HCT116 (cell line): ENCODE results near the gene MGST2. TPM values are rescaled to one million over a fixed set of nuclear protein-coding genes. Genes with fewer than 3 reads are reported as not detected.
"Not testable (repeated sequence)": the region's sequence is repeated elsewhere in the genome, so short reads cannot be mapped to it uniquely, and the experiment has no call there.

ENCODE experiments used
- ATAC-seq: fragments of 200-7000 bp; cut with Tn5 transposase; 2 replicates; pipeline ENCODE4 v1.9.1; 2020; ENCODE audit warnings: mild to moderate bottlenecking, moderate library complexity
- BruUV-seq: library from RNA; stranded (reverse); fragments of 400-500 nt; replicated peaks from 2 replicates; lab custom pipeline; 2021; lab: Mats Ljungman, UMichigan
- CTCF ChIA-PET: fragments of 300-600 bp; sonication (Branson Sonifier 250); formaldehyde crosslinking; loops from one replicate; lab custom pipeline; 2021; ENCODE audit warnings: antibody characterized with exemption; lab: Charles Lee
- POLR2A ChIA-PET: fragments of 300-600, 350-600 bp; sonication (Branson Sonifier 250); formaldehyde crosslinking; loops from one replicate; lab custom pipeline; 2021; ENCODE audit warnings: antibody characterized with exemption; lab: Charles Lee
- RAD21 ChIA-PET, 2 experiments: fragments of 300-600 bp; sonication (Branson Sonifier 250); formaldehyde crosslinking; loops; one replicate each; lab custom pipeline; 2023; ENCODE audit warnings: low total read pairs in 2 of 2; ENCODE audit not compliant: uncharacterized antibody in 2 of 2, unreplicated experiment in 2 of 2, low non-redundant PET in 1 of 2; lab: Charles Lee
- DNase-seq: peaks from one replicate; pipeline ENCODE4 v3.0.0-alpha.2; 2010; ENCODE audit warnings: low read depth, low spot score
- H2AFZ ChIP-seq: fragments of 200-600 bp; shearing (Covaris generic), sonication (generic); 2 replicates; pipeline ENCODE4 v1.6.1; 2017; ENCODE audit warnings: low read depth, mixed run types, mixed read lengths, antibody characterized with exemption, low read length; ENCODE audit not compliant: poor library complexity, severe bottlenecking
- H3K27ac ChIP-seq: 2 replicates; pipeline ENCODE4 v1.5.1; 2012; ENCODE audit warnings: low read depth, low read length
- H3K27me3 ChIP-seq: fragments of 200-600 bp; sonication (generic); 2 replicates; pipeline ENCODE4 v1.6.1; 2016; ENCODE audit warnings: mixed run types, low read length, mixed read lengths; ENCODE audit not compliant: insufficient read depth
- H3K36me3 ChIP-seq, 2 experiments: fragments of 200-500 bp in 1 of 2; fragments of 200-600 bp in 1 of 2; sonication (Bioruptor generic) in 1 of 2; sonication (generic) in 1 of 2; 2 replicates each; pipeline versions ENCODE4 v1.5.1 to v1.6.1; 2014 to 2016; ENCODE audit warnings: low read length in 2 of 2, inconsistent platforms in 1 of 2, mixed read lengths in 1 of 2, mixed run types in 1 of 2; ENCODE audit not compliant: insufficient read depth in 2 of 2, control insufficient read depth in 1 of 2
- H3K4me1 ChIP-seq, 2 experiments: fragments of 200-600 bp in 1 of 2; sonication (generic) in 1 of 2; 2 replicates each; pipeline versions ENCODE4 v1.5.1 to v1.6.1; 2012 to 2017; ENCODE audit warnings: low read length in 2 of 2, inconsistent platforms in 1 of 2, mild to moderate bottlenecking in 1 of 2, mixed read lengths in 1 of 2, mixed run types in 1 of 2, moderate library complexity in 1 of 2; ENCODE audit not compliant: insufficient read depth in 2 of 2, control insufficient read depth in 1 of 2
- H3K4me2 ChIP-seq: fragments of 200-600 bp; sonication (generic); 2 replicates; pipeline ENCODE4 v1.6.1; 2017; ENCODE audit warnings: mixed run types, low read length, mixed read lengths
- H3K4me3 ChIP-seq, 2 experiments: fragments of 200-600 bp in 1 of 2; sonication (generic) in 1 of 2; replicated peaks in 1 of 2; 2 replicates each; pipeline ENCODE4 v1.5.1; 2011 to 2016; ENCODE audit warnings: low read length in 2 of 2, control low read depth in 1 of 2, low read depth in 1 of 2, mild to moderate bottlenecking in 1 of 2, mixed read lengths in 1 of 2, mixed run types in 1 of 2
- H3K79me2 ChIP-seq: fragments of 200-600 bp; sonication (generic); 2 replicates; pipeline ENCODE4 v1.6.1; 2017; ENCODE audit warnings: mild to moderate bottlenecking, mixed run types, low read length, moderate library complexity, mixed read lengths; ENCODE audit not compliant: insufficient read depth
- H3K9ac ChIP-seq: fragments of 200-600 bp; sonication (generic); 2 replicates; pipeline ENCODE4 v1.6.1; 2016; ENCODE audit warnings: low read length, mixed read lengths
- H3K9me2 ChIP-seq: fragments of 200-600 bp; sonication (generic), shearing (Covaris generic); 2 replicates; pipeline ENCODE4 v1.6.1; 2017; ENCODE audit warnings: mixed run types, mild to moderate bottlenecking, moderate library complexity; ENCODE audit not compliant: insufficient read depth
- H3K9me3 ChIP-seq, 2 experiments: fragments of 200-500 bp in 1 of 2; fragments of 200-600 bp in 1 of 2; sonication (Bioruptor generic) in 1 of 2; sonication (generic) in 1 of 2; 2 replicates each; pipeline ENCODE4 v1.6.1; 2014 to 2017; ENCODE audit warnings: low read length in 2 of 2, mixed read lengths in 2 of 2, inconsistent platforms in 1 of 2, low read depth in 1 of 2, mild to moderate bottlenecking in 1 of 2, mixed run types in 1 of 2, moderate library complexity in 1 of 2; ENCODE audit not compliant: control insufficient read depth in 1 of 2, insufficient read depth in 1 of 2
- H4K20me1 ChIP-seq: fragments of 200-600 bp; sonication (generic), shearing (Covaris generic); 2 replicates; pipeline ENCODE4 v1.6.1; 2017; ENCODE audit warnings: mixed run types, mild to moderate bottlenecking, moderate library complexity; ENCODE audit not compliant: insufficient read depth
- EGR1 ChIP-seq: IDR thresholded peaks from 2 replicates; pipeline ENCODE4 v1.6.1; 2012; ENCODE audit warnings: low read depth
- ELF1 ChIP-seq: IDR thresholded peaks from 2 replicates; pipeline ENCODE4 v1.6.1; 2012; ENCODE audit warnings: low read depth, borderline replicate concordance
- JUND ChIP-seq: IDR thresholded peaks from 2 replicates; pipeline ENCODE4 v1.6.1; 2012
- POLR2A ChIP-seq: IDR thresholded peaks from 2 replicates; pipeline ENCODE4 v1.7.0; 2011; ENCODE audit warnings: borderline replicate concordance; ENCODE audit not compliant: insufficient read depth, insufficient read length; ENCODE audit errors: extremely low read depth
- RAD21 ChIP-seq: IDR thresholded peaks from 2 replicates; pipeline ENCODE4 v1.6.1; 2012; ENCODE audit warnings: low read depth, mild to moderate bottlenecking
- SIN3A ChIP-seq: IDR thresholded peaks from 2 replicates; pipeline ENCODE4 v1.6.1; 2012; ENCODE audit warnings: low read depth
- SRF ChIP-seq: IDR thresholded peaks from 2 replicates; pipeline ENCODE4 v1.6.1; 2012; ENCODE audit warnings: low read depth
- YY1 ChIP-seq: IDR thresholded peaks from 2 replicates; pipeline ENCODE4 v1.6.1; 2011; ENCODE audit warnings: low read length, low read depth, moderate library complexity, mild to moderate bottlenecking; ENCODE audit not compliant: insufficient replicate concordance; ENCODE audit errors: extremely low read depth
- intact Hi-C: fragments of 100-400 bp; cut with micrococcal nuclease; formaldehyde crosslinking; loops from 2 replicates; pipeline ENCODE4 v1.10.0; 2022
- total RNA-seq: library from RNA; stranded (reverse); gene quantifications from one replicate; pipeline ENCODE4 v1.2.1, GENCODE V29; 2021; ENCODE audit not compliant: unreplicated experiment
- TF ChIP-seq, protein P1 (sequence below): IDR thresholded peaks from 2 replicates; pipeline ENCODE4 v1.6.1; 2012; ENCODE audit warnings: low read depth
- TF ChIP-seq, protein P2 (sequence below): IDR thresholded peaks from 2 replicates; pipeline ENCODE4 v1.6.1; 2012
- TF ChIP-seq, protein P3 (sequence below): IDR thresholded peaks from 2 replicates; pipeline ENCODE4 v1.6.1; 2012
- TF ChIP-seq, protein P4 (sequence below): IDR thresholded peaks from 2 replicates; pipeline ENCODE4 v1.6.1; 2011; ENCODE audit warnings: mild to moderate bottlenecking, low read length, moderate library complexity; ENCODE audit not compliant: insufficient replicate concordance; ENCODE audit errors: extremely low read depth
- TF ChIP-seq, protein P5 (sequence below), 3 experiments: fragments of 200-600 bp in 1 of 3; sonication (generic) in 1 of 3; IDR thresholded peaks in 2 of 3; conservative IDR thresholded peaks in 1 of 3; 2 replicates each; pipeline ENCODE4 v1.5.1; 2012 to 2017; ENCODE audit warnings: low read depth in 2 of 3, low read length in 2 of 3, antibody characterized with exemption in 1 of 3, borderline replicate concordance in 1 of 3, control low read depth in 1 of 3, mild to moderate bottlenecking in 1 of 3, mixed read lengths in 1 of 3, mixed run types in 1 of 3, moderate library complexity in 1 of 3; ENCODE audit not compliant: insufficient read depth in 1 of 3

MGST2 gene
- total RNA-seq, 1 experiment from 2014 or later, result 24.3 TPM

DNA sequence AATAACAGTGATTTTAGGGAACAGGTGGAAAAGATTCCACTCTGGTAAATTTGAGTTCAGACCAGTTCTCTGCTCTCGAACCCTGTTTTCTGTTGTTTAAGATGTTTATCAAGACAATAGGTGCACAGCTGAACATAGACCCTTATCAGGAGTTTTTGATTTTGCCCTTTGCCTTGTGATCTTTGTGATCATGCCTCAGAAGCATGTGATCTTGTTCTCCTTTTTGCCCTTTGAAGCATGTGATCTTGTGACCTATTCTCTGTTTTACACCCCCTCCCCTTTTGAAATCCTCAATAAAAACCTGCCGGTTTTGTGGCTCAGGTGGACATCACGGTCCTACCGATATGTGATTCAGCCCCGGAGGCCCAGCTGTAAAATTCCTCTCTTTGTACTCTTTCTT lies 32.9 kb upstream of the MGST2 start:
- H3K27me3 ChIP-seq, CTCF ChIA-PET, intact Hi-C loops, H2AFZ ChIP-seq, H3K9me3 ChIP-seq, BruUV-seq, H3K4me2 ChIP-seq, H3K27ac ChIP-seq, H3K4me1 ChIP-seq, DNase-seq, H4K20me1 ChIP-seq, H3K4me3 ChIP-seq, H3K36me3 ChIP-seq, ATAC-seq, POLR2A ChIA-PET, H3K9me2 ChIP-seq, H3K9ac ChIP-seq, RAD21 ChIA-PET, H3K79me2 ChIP-seq: not testable (repeated sequence)

DNA sequence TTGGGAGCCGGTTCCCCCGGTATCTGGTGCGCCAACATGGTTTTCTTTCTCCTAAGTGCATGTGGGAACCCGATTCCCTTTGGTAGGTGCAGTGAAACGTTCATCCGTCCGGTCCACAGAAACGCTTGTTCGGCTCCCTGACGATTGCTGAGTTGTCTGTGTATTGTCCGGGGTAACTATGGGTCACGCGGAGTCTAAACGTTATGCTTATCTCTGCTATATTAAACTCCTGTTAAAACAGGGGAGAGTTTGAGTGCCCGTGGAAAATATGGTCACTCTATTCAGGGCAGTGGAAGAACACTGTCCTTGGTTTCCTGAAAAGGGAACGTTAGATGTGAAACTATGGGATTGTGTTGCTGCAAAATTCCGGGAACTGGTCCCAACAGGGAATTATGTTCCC lies 32.4 kb upstream of the MGST2 start:
- ChIA-PET CTCF (interaction anchor here (0.6 to 1.7 kb wide), 7 partner anchors 13 to 603 kb away, joined by 3 to 16 read pairs (median 4); no protein-coding TSS in a partner anchor), RAD21 (no interaction called here), POLR2A (no interaction called here)
- Histone ChIP-seq H3K27me3 (no peaks in the 10 kb centered on the region), H3K9me2 (no peaks in the 10 kb centered on the region), H3K27ac (no peak overlapping the region), H3K36me3 (no peaks in the 10 kb centered on the region), H4K20me1 (no peaks in the 10 kb centered on the region), H3K79me2 (no peaks in the 10 kb centered on the region), H3K4me1 (no peaks in the 10 kb centered on the region), H3K4me3 (no peak overlapping the region), H3K9me3 (no peaks in the 10 kb centered on the region), H3K4me2 (no peak overlapping the region), H3K9ac (no peak overlapping the region), H2AFZ (no peak overlapping the region)
- no peak for ATAC-seq
- BruUV-seq, result no TSS peak
- intact Hi-C loops, result no loop called here
- DNase-seq, result no peak
- TF ChIP-seq SIN3A (no peak), EGR1 (no peak), YY1 (no peak), RAD21 (no peak), POLR2A (no peak), SRF (no peak), ELF1 (no peak), JUND (no peak)
- TF ChIP-seq, protein P1, sequence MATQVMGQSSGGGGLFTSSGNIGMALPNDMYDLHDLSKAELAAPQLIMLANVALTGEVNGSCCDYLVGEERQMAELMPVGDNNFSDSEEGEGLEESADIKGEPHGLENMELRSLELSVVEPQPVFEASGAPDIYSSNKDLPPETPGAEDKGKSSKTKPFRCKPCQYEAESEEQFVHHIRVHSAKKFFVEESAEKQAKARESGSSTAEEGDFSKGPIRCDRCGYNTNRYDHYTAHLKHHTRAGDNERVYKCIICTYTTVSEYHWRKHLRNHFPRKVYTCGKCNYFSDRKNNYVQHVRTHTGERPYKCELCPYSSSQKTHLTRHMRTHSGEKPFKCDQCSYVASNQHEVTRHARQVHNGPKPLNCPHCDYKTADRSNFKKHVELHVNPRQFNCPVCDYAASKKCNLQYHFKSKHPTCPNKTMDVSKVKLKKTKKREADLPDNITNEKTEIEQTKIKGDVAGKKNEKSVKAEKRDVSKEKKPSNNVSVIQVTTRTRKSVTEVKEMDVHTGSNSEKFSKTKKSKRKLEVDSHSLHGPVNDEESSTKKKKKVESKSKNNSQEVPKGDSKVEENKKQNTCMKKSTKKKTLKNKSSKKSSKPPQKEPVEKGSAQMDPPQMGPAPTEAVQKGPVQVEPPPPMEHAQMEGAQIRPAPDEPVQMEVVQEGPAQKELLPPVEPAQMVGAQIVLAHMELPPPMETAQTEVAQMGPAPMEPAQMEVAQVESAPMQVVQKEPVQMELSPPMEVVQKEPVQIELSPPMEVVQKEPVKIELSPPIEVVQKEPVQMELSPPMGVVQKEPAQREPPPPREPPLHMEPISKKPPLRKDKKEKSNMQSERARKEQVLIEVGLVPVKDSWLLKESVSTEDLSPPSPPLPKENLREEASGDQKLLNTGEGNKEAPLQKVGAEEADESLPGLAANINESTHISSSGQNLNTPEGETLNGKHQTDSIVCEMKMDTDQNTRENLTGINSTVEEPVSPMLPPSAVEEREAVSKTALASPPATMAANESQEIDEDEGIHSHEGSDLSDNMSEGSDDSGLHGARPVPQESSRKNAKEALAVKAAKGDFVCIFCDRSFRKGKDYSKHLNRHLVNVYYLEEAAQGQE, result no peak
- TF ChIP-seq, protein P2, sequence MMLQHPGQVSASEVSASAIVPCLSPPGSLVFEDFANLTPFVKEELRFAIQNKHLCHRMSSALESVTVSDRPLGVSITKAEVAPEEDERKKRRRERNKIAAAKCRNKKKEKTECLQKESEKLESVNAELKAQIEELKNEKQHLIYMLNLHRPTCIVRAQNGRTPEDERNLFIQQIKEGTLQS, result no peak
- TF ChIP-seq, protein P3, sequence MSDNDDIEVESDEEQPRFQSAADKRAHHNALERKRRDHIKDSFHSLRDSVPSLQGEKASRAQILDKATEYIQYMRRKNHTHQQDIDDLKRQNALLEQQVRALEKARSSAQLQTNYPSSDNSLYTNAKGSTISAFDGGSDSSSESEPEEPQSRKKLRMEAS, result no peak
- TF ChIP-seq, protein P4, sequence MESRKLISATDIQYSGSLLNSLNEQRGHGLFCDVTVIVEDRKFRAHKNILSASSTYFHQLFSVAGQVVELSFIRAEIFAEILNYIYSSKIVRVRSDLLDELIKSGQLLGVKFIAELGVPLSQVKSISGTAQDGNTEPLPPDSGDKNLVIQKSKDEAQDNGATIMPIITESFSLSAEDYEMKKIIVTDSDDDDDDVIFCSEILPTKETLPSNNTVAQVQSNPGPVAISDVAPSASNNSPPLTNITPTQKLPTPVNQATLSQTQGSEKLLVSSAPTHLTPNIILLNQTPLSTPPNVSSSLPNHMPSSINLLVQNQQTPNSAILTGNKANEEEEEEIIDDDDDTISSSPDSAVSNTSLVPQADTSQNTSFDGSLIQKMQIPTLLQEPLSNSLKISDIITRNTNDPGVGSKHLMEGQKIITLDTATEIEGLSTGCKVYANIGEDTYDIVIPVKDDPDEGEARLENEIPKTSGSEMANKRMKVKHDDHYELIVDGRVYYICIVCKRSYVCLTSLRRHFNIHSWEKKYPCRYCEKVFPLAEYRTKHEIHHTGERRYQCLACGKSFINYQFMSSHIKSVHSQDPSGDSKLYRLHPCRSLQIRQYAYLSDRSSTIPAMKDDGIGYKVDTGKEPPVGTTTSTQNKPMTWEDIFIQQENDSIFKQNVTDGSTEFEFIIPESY, result no peak
- TF ChIP-seq, protein P5, sequence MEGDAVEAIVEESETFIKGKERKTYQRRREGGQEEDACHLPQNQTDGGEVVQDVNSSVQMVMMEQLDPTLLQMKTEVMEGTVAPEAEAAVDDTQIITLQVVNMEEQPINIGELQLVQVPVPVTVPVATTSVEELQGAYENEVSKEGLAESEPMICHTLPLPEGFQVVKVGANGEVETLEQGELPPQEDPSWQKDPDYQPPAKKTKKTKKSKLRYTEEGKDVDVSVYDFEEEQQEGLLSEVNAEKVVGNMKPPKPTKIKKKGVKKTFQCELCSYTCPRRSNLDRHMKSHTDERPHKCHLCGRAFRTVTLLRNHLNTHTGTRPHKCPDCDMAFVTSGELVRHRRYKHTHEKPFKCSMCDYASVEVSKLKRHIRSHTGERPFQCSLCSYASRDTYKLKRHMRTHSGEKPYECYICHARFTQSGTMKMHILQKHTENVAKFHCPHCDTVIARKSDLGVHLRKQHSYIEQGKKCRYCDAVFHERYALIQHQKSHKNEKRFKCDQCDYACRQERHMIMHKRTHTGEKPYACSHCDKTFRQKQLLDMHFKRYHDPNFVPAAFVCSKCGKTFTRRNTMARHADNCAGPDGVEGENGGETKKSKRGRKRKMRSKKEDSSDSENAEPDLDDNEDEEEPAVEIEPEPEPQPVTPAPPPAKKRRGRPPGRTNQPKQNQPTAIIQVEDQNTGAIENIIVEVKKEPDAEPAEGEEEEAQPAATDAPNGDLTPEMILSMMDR (IDR thresholded peaks at IDR 0.05 in 2 of 3, conservative IDR thresholded peaks at IDR 0.05 in 1 of 3; ENCODE audit: borderline replicate concordance in 1 of 3, insufficient read depth in 1 of 3, low read depth in 2 of 3, low read length in 2 of 3), result no peak
